Smooth muscle cell (in vitro differentiated cells): ENCODE data around the gene FAM222A. TPM values are rescaled to one million over a fixed set of nuclear protein-coding genes. Genes with fewer than 3 reads are reported as not detected.

Experiments
- DNase-seq: peaks from one replicate; lab custom pipeline; 2025; ENCODE audit not compliant: unreplicated experiment; lab: John Stamatoyannopoulos, UW
- H2AFZ ChIP-seq: fragments of 200-600 bp; sonication (generic); 2 replicates; pipeline ENCODE4 v1.6.0; 2016; ENCODE audit warnings: antibody characterized with exemption, low read depth, mild to moderate bottlenecking
- H3F3A ChIP-seq: fragments of 200-600 bp; sonication (generic); 2 replicates; pipeline ENCODE4 v1.6.0; 2017; ENCODE audit warnings: antibody characterized with exemption, low read depth
- H3K27ac ChIP-seq: fragments of 200-600 bp; sonication (generic); 2 replicates; pipeline ENCODE4 v1.5.1; 2016; ENCODE audit warnings: low read depth, mild to moderate bottlenecking
- H3K27me3 ChIP-seq: fragments of 200-600 bp; sonication (generic); 2 replicates; pipeline ENCODE4 v1.6.1; 2016; ENCODE audit warnings: low read depth, mild to moderate bottlenecking
- H3K36me3 ChIP-seq: fragments of 200-600 bp; sonication (generic); 2 replicates; pipeline ENCODE4 v1.5.1; 2016; ENCODE audit warnings: low read depth
- H3K4me1 ChIP-seq: fragments of 200-600 bp; sonication (generic); 2 replicates; pipeline ENCODE4 v1.5.1; 2016; ENCODE audit warnings: low read depth
- H3K4me2 ChIP-seq: fragments of 200-600 bp; sonication (generic); 2 replicates; pipeline ENCODE4 v1.6.0; 2016; ENCODE audit warnings: mild to moderate bottlenecking
- H3K4me3 ChIP-seq: fragments of 200-600 bp; sonication (generic); 2 replicates; pipeline ENCODE4 v1.5.1; 2016; ENCODE audit warnings: mild to moderate bottlenecking
- H3K79me2 ChIP-seq: fragments of 200-600 bp; sonication (generic); 2 replicates; pipeline ENCODE4 v1.6.0; 2016; ENCODE audit warnings: low read depth, mild to moderate bottlenecking
- H3K9ac ChIP-seq: fragments of 200-600 bp; sonication (generic); 2 replicates; pipeline ENCODE4 v1.6.0; 2016; ENCODE audit warnings: low read depth
- H3K9me3 ChIP-seq: fragments of 200-600 bp; sonication (generic); replicated peaks from 2 replicates; pipeline ENCODE4 v1.5.1; 2016; ENCODE audit warnings: low read depth
- H4K20me1 ChIP-seq: fragments of 200-600 bp; sonication (generic); 2 replicates; pipeline ENCODE4 v1.6.0; 2016; ENCODE audit warnings: low read depth
- CTCF ChIP-seq: fragments of 200-600 bp; sonication (generic); IDR thresholded peaks from 2 replicates; pipeline ENCODE4 v1.5.1; 2017; ENCODE audit warnings: borderline replicate concordance, mild to moderate bottlenecking, antibody characterized with exemption; ENCODE audit not compliant: insufficient read depth, poor library complexity, severe bottlenecking
- WGBS: methylation state at CpG from one replicate; pipeline ENCODE4 v1.1.7; 2016; ENCODE audit warnings: low lambda C conversion rate; 5-methylcytosine and 5-hydroxymethylcytosine counted together
- polyA plus RNA-seq: library from polyadenylated mRNA; unstranded; fragments of >200 nt; fragmentation: Nextera tagmentation; extraction: Ambion mirVana; gene quantifications from 2 replicates; pipeline ENCODE4 v1.2.1, GENCODE V29; 2016
- total RNA-seq: library from RNA; depleted of rRNA; stranded (reverse); fragments of >200 nt; gene quantifications from 2 replicates; pipeline ENCODE4 v1.2.3, GENCODE V29; 2014

Gene FAM222A
- total and polyA plus RNA-seq, 2 experiments from 2014 or later = 0.85 to 1.7 TPM

- no peak for TF ChIP-seq CTCF
- H3K4me1 ChIP-seq = peaks cover 41% of the 10 kb centered on the region
- 86% methylated on average over 12 of the region's 12 CpGs for WGBS
Measured at GRCh38 chr12:109720152-109720856, 6.7 kb downstream of the FAM222A start.

DNA sequence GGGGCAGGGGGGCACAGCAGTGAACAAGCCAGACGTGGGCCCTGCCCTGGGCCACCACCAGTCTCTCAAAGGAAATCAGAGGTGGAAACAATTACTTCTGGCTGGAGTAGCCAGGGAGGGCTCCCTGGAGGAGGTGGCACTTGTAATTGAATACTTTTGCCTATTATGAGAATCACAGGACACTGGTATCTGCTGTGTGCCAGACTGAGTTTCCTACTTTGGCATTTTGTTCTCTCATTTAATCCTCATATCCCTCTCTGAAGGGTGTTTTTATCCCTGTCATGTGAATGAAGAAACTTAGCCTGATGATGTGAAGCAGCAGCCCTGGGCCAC, 7.2 kb downstream of the FAM222A start:
- Histone ChIP-seq H3K4me2 (no peak overlapping the region), H3K9ac (no peak overlapping the region), H3K4me1 (peaks cover 40% of the 10 kb centered on the region), H3K27ac (no peak overlapping the region), H2AFZ (no peak overlapping the region), H3K79me2 (no peaks in the 10 kb centered on the region), H3K9me3 (no peaks in the 10 kb centered on the region), H3F3A (no peaks in the 10 kb centered on the region), H3K36me3 (no peaks in the 10 kb centered on the region), H3K27me3 (peaks cover 17% of the 10 kb centered on the region), H3K4me3 (no peak overlapping the region), H4K20me1 (peaks cover 11% of the 10 kb centered on the region)
- DNase-seq = no peak
- 82% methylated on average over 1 of the region's 1 CpG for WGBS
- TF ChIP-seq CTCF = no peak

More at GRCh38 chr12:109720152-109720856, 6.7 kb downstream of the FAM222A start:
- no peaks in the 10 kb centered on the region for H3K36me3 ChIP-seq
- DNase-seq = no peak
- no peaks in the 10 kb centered on the region for H3F3A ChIP-seq
- no peak overlapping the region for H3K9ac ChIP-seq
- no peaks in the 10 kb centered on the region for H3K9me3 ChIP-seq
- H3K4me3 ChIP-seq = no peak overlapping the region
- H3K27me3 ChIP-seq = peaks cover 17% of the 10 kb centered on the region
- no peaks in the 10 kb centered on the region for H3K79me2 ChIP-seq
- H3K27ac ChIP-seq = no peak overlapping the region
- no peak overlapping the region for H3K4me2 ChIP-seq
- H4K20me1 ChIP-seq = peaks cover 16% of the 10 kb centered on the region
- H2AFZ ChIP-seq = no peak overlapping the region

DNA sequence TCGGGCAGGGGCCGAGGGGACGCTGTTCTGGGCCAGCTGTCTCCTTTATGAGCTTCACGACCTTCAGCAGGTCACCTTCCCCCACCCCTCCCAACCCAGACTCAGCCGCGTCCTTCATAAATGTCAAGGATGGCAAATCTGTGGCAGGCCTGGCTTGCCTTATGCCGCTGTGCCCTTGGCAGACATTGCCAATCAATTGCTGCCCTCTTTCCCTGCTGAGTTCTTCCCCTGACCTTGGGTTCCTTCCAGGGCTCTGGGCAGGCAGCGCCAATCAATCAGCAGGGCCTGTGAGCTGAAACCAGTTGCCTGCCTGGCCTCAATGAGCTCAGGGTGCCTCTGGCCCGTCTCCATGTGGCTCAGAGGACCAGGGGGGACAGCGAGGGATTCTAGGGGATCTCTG, 7.7 kb downstream of the FAM222A start:
- 93% methylated on average over 8 of the region's 10 CpGs for WGBS
- no peak for TF ChIP-seq CTCF
- H3K27me3 ChIP-seq = peaks cover 17% of the 10 kb centered on the region
- no peak overlapping the region for H3K4me3 ChIP-seq
- no peaks in the 10 kb centered on the region for H3K36me3 ChIP-seq
- H2AFZ ChIP-seq = no peak overlapping the region
- no peaks in the 10 kb centered on the region for H3K79me2 ChIP-seq
- DNase-seq = no peak
- H3K9me3 ChIP-seq = no peaks in the 10 kb centered on the region
- H4K20me1 ChIP-seq = peaks cover 11% of the 10 kb centered on the region
- H3F3A ChIP-seq = no peaks in the 10 kb centered on the region
- peaks cover 39% of the 10 kb centered on the region for H3K4me1 ChIP-seq
- H3K4me2 ChIP-seq = no peak overlapping the region
- H3K27ac ChIP-seq = no peak overlapping the region
- no peak overlapping the region for H3K9ac ChIP-seq
